OCI-LY1 (cell line): ENCODE data around the gene NUDT2.

Experiments used
- H2AFZ ChIP-seq: fragments of 200-600 bp; sonication (generic), shearing (Covaris generic); 2 replicates; pipeline ENCODE4 v1.6.0; 2014; ENCODE audit warnings: antibody characterized with exemption, mild to moderate bottlenecking, low read length
- H3F3A ChIP-seq: fragments of 200-600 bp; sonication (generic), shearing (Covaris generic); 2 replicates; pipeline ENCODE4 v1.6.0; 2014; ENCODE audit warnings: mild to moderate bottlenecking, antibody characterized with exemption, low read length, moderate library complexity; ENCODE audit not compliant: insufficient read depth
- H3K27ac ChIP-seq: fragments of 200-600 bp; sonication (generic); 2 replicates; pipeline ENCODE4 v1.5.1; 2014; ENCODE audit warnings: low read length, mixed run types, mild to moderate bottlenecking, low read depth; ENCODE audit not compliant: poor library complexity, severe bottlenecking
- H3K27me3 ChIP-seq: fragments of 200-600 bp; sonication (generic); 2 replicates; pipeline ENCODE4 v1.6.0; 2014; ENCODE audit warnings: antibody characterized with exemption, mild to moderate bottlenecking, low read length, moderate library complexity; ENCODE audit not compliant: insufficient read depth
- H3K36me3 ChIP-seq: fragments of 200-600 bp; sonication (generic); 2 replicates; pipeline ENCODE4 v1.6.1; 2014; ENCODE audit warnings: mild to moderate bottlenecking, antibody characterized with exemption, low read length, moderate library complexity, mixed read lengths; ENCODE audit not compliant: insufficient read depth
- H3K4me1 ChIP-seq: fragments of 200-600 bp; sonication (generic); 2 replicates; pipeline ENCODE4 v1.5.1; 2014; ENCODE audit warnings: mild to moderate bottlenecking, low read length, moderate library complexity; ENCODE audit not compliant: insufficient read depth, severe bottlenecking
- H3K4me2 ChIP-seq: fragments of 200-600 bp; sonication (generic), shearing (Covaris generic); 2 replicates; pipeline ENCODE4 v1.6.1; 2014; ENCODE audit warnings: low read length
- H3K4me3 ChIP-seq: fragments of 200-600 bp; sonication (generic); 2 replicates; pipeline ENCODE4 v1.5.1; 2014; ENCODE audit warnings: low read length, low read depth, mild to moderate bottlenecking, mixed read lengths; ENCODE audit not compliant: poor library complexity, severe bottlenecking
- H3K79me2 ChIP-seq: fragments of 200-600 bp; shearing (Covaris generic); 2 replicates; pipeline ENCODE4 v1.6.1; 2016; ENCODE audit warnings: mixed run types, low read length, mixed read lengths; ENCODE audit not compliant: insufficient read depth
- H3K9ac ChIP-seq: fragments of 200-600 bp; sonication (generic), shearing (Covaris generic); 2 replicates; pipeline ENCODE4 v1.6.1; 2014; ENCODE audit warnings: mild to moderate bottlenecking, low read length, mixed read lengths
- H3K9me2 ChIP-seq: fragments of 200-600 bp; sonication (generic), shearing (Covaris generic); 2 replicates; pipeline ENCODE4 v1.6.1; 2014; ENCODE audit warnings: low read depth, mild to moderate bottlenecking, low read length, mixed read lengths
- H3K9me3 ChIP-seq: fragments of 200-600 bp; shearing (Covaris generic); 2 replicates; pipeline ENCODE4 v1.6.1; 2014; ENCODE audit warnings: low read length, mixed read lengths
- H4K20me1 ChIP-seq: fragments of 200-600 bp; sonication (generic), shearing (Covaris generic); 2 replicates; pipeline ENCODE4 v1.6.0; 2016; ENCODE audit warnings: mild to moderate bottlenecking, low read length; ENCODE audit not compliant: insufficient read depth
- CTCF ChIP-seq: fragments of 200-600 bp; sonication (generic), shearing (Covaris generic); IDR thresholded peaks from 2 replicates; pipeline ENCODE4 v1.5.1; 2017; ENCODE audit warnings: mild to moderate bottlenecking, antibody characterized with exemption, low read length, moderate library complexity, mixed read lengths
- EZH2 ChIP-seq: fragments of 200-600 bp; sonication (generic), shearing (Covaris generic); IDR thresholded peaks from 2 replicates; pipeline ENCODE4 v1.8.0; 2017; ENCODE audit warnings: borderline replicate concordance, mixed run types, mild to moderate bottlenecking, antibody characterized with exemption, low read length, moderate library complexity, mixed read lengths

NUDT2 gene

GRCh38 chr9:34369636-34370035 lies 40.3 kb downstream of the NUDT2 start:
- Histone ChIP-seq H3K9ac (no peak overlapping the region), H3K79me2 (no peaks in the 10 kb centered on the region), H3K27me3 (no peaks in the 10 kb centered on the region)

GRCh38 chr9:34370335-34370969 lies 41.1 kb downstream of the NUDT2 start:
- no peak overlapping the region for H3K27ac ChIP-seq
- H3K36me3 ChIP-seq = peaks cover 33% of the 10 kb centered on the region
- H3K9ac ChIP-seq = no peak overlapping the region
- no peak overlapping the region for H2AFZ ChIP-seq
- H3F3A ChIP-seq = no peaks in the 10 kb centered on the region; the same call in 1 of the 2 replicates
- H3K9me3 ChIP-seq = no peaks in the 10 kb centered on the region
- peaks cover 7% of the 10 kb centered on the region for H3K4me1 ChIP-seq
- no peak overlapping the region for H3K4me3 ChIP-seq
- no peaks in the 10 kb centered on the region for H3K27me3 ChIP-seq
- TF ChIP-seq CTCF (no peak), EZH2 (no peak)
- no peaks in the 10 kb centered on the region for H4K20me1 ChIP-seq
- no peak overlapping the region for H3K4me2 ChIP-seq
- no peaks in the 10 kb centered on the region for H3K9me2 ChIP-seq
- H3K79me2 ChIP-seq = no peaks in the 10 kb centered on the region

More at GRCh38 chr9:34369636-34370035, 40.3 kb downstream of the NUDT2 start:
- peaks cover 33% of the 10 kb centered on the region for H3K36me3 ChIP-seq
- no peaks in the 10 kb centered on the region; the same call in 1 of the 2 replicates for H3F3A ChIP-seq
- H4K20me1 ChIP-seq = no peaks in the 10 kb centered on the region
- no peak for TF ChIP-seq EZH2
- no peak for TF ChIP-seq CTCF
- H3K9me2 ChIP-seq = no peaks in the 10 kb centered on the region
- no peak overlapping the region for H3K4me3 ChIP-seq
- H3K4me1 ChIP-seq = no peaks in the 10 kb centered on the region
- no peaks in the 10 kb centered on the region for H3K9me3 ChIP-seq
- H3K4me2 ChIP-seq = no peak overlapping the region
- no peak overlapping the region for H2AFZ ChIP-seq
- no peak overlapping the region for H3K27ac ChIP-seq

GRCh38 chr9:34370970-34371880 lies 41.9 kb downstream of the NUDT2 start:
- peaks cover 33% of the 10 kb centered on the region for H3K36me3 ChIP-seq
- no peaks in the 10 kb centered on the region for H3K9me3 ChIP-seq
- no peaks in the 10 kb centered on the region; the same call in 1 of the 2 replicates for H3F3A ChIP-seq
- H3K4me2 ChIP-seq = no peak overlapping the region
- no peak overlapping the region for H2AFZ ChIP-seq
- no peak overlapping the region for H3K27ac ChIP-seq
- TF ChIP-seq CTCF = no peak
- no peak for TF ChIP-seq EZH2
- no peaks in the 10 kb centered on the region for H3K27me3 ChIP-seq
- no peak overlapping the region for H3K4me3 ChIP-seq
- H4K20me1 ChIP-seq = no peaks in the 10 kb centered on the region
- peaks cover 15% of the 10 kb centered on the region for H3K4me1 ChIP-seq
- no peak overlapping the region for H3K9ac ChIP-seq
- H3K9me2 ChIP-seq = no peaks in the 10 kb centered on the region
- H3K79me2 ChIP-seq = no peaks in the 10 kb centered on the region
